Activated CD8-positive, alpha-beta memory T cell treated with anti-CD3 and anti-CD28 coated beads for 24 hours (primary cell): ENCODE data around the gene ATP8A2.
"Not testable (repeated sequence)": the region's sequence is repeated elsewhere in the genome, so short reads cannot be mapped to it uniquely, and the experiment has no call there.

Source experiments
- DNase-seq: peaks from one replicate; pipeline ENCODE4 v3.0.0-alpha.2; 2020

ATP8A2 gene

DNA sequence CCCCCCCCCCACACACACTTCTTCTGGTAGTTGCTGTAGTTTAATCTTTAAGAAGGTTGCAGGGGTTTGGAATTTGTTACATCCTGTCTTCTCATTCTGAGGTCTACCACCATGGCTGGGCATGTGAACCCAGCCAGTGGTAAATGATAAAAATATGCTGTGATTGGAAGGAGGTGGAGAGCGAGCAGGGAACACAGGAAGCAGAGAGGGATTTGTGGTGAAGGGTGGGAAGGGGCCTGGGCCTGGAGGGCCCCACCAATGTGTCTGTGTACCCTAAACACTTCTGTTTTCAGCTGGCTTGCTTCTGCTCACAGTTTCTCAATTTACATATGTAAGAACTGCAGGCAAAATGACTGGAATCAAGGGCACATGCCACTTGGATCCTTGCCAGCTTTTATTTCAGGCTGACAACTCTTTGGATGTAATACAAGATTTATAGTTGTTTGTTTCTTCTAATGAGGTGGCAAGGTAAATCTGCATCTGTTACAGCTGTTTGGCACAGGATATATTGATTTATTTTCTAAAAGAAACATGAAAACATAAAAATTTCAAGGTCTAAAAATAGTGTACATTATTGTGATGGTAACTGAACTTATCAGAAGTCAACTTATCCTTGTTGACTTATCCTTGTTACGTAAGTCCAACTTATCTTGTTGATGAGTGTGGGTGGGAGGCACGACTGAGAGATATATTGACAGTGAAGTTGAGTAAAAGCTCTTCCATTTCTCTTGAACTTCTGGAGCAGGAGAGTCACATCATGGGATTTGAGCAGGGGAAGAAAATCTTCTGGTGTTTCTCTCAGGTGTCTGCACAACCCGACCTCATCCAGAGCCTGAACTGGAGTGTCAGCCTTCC is 366.8 kb downstream of the ATP8A2 start:
- no peak for DNase-seq

DNA sequence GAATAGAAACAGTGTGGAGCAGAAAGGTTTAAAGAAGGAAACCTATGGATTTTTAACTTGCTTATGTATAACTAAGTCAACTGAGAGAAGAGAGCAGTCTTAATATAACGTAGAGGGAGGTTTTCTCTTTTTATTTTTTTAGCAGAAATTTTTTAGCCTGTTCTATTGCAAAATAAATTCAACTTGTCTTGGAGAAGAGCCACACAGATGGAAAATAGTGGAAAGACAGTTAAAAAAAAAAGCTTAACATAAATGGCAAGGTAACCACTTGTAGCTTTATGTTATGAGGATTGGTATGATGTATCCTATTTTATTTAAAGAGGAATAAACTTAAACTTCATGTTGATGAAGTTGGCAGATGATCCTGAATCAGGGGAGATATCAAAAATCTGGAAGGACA is 367.6 kb downstream of the ATP8A2 start:
- DNase-seq: no peak

DNA sequence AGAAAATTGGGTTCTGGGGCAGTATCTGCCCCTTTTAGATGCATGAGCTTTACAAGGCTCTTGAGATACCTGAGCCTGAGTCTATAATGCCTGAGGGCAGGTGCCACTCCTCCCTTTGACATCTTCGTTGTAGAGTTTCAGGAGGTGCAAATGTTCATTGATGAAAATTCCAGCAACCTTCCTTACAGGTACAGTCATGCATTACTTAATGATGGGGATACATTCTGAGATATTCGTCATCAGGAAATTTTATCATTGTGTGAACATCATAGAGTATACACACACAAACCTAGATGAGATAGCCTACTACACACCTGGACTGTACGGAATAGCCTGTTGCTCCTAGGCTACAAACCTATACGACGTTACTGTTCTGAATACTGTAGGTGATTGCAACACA is 370.0 kb downstream of the ATP8A2 start:
- DNase-seq: no peak

DNA sequence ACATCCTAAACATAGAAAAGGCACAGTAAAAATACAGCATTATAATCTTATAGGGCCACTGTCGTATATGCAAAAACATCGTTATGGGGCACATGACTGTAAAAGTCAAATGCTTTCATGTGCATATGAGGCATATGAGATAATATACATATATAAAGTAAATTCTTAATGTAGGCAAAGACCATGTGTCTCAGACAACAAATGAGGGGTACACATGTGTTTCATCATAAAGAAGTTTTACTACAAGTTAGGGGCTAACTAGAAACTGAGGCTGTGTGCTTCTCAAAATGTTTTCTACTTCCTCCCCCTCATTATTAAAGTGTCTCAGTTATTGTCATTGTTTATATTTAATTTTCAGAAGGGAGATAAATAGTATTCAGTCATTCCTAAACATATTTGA is 370.4 kb downstream of the ATP8A2 start:
- DNase-seq: no peak

DNA sequence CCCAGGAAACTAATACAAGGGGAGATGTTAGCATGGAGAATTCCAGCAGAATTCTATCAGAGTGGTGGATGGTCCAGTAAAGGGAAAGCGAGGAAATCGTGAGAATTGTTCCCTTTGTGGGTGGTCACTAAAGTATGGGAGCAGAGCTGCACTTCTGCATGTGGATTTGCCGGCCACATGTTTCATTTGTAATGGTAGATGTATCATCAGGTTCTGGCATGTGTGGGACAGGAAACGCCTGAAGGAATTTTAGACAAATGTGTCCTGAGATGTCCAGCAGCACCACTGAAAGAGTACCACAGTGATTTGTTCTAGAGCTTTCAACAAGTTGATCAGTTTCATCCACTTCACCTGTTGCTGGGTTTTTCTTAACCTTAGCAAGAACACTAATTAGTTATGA is 371.6 kb downstream of the ATP8A2 start:
- no peak for DNase-seq

DNA sequence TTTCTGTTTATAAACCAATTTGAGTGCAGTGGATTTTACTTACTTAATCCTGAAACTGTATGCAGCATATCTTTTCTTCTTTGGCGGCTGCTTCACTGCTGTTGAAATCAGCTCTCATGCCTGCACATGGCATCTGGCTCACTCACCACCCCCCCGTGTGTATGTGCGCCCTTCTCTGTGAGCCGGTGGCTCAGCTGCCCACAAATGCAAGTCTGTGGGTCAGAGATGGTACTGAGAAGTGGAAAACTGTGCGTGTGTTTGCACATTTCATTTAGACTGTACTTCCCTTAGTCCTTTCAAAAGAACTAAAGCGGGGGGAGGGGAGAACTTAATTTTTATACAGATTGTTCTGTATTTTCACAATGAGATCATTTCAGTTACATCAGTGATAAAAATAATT is 372.4 kb downstream of the ATP8A2 start:
- DNase-seq: no peak

DNA sequence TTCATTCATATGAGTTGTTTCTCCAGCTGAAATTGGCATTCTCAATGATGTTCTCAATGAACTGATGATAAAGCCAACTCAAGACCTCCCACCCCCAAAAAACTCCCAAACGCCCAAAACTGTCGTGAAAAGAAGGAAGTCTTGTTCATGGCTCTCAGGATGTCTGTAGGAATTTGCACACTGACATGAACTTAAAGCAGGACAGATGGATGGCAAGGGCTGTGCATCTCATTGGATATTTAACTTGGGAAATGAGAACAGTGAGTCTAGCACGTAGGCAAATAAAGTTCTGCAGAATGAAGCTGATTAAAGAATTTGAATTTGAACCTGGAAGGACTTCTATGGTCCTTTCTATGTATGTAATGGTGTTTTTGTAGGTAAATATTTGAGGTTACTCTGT is 374.4 kb downstream of the ATP8A2 start:
- no peak for DNase-seq

DNA sequence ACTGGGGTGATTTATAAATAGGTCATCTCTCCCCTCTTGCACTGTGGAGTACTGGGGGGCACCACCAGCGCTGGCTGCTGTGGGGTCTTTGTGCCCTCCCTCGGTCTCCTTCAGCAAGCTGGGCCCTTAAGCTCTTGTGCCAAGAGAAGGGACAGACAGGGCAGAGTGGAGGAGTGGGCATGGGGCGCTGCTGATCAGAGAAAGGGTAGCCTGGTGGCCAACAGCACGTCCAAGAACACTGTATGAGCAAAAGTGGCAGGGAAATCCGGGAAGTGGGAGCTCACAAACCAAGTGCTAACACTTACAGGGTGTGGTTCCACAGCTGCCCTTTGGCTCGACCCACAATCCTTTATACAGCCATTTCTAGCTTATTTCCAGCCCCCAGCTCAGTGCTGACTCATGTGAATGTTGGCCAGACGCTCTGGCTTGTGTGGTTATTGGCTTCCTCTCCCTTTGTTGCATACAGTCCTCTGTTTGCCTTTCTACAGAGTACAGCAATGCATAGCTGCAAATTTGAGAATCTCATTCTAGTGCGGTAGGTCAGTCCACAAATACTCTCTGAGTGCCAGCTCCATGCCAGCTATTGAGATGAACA is 381.3 kb downstream of the ATP8A2 start:
- DNase-seq: no peak

DNA sequence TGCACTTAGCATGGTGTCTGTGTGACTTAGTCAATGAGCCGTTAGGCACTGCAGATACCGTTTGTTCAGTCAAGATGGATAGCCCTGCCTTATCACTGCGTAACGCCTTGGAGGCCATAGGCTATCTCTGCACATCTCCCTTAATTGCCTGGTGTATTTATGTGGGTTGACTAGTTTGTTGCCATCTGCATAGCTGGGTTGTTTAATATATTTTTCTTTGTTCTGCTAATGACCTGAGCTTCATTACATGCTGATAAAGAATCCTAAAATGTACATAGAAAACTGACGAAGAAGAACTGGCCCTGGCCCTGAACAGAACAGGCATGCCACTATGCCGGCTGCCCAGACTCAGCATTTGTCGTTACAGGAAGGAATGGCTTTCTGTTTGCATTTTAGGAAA is 382.2 kb downstream of the ATP8A2 start:
- DNase-seq: no peak

DNA sequence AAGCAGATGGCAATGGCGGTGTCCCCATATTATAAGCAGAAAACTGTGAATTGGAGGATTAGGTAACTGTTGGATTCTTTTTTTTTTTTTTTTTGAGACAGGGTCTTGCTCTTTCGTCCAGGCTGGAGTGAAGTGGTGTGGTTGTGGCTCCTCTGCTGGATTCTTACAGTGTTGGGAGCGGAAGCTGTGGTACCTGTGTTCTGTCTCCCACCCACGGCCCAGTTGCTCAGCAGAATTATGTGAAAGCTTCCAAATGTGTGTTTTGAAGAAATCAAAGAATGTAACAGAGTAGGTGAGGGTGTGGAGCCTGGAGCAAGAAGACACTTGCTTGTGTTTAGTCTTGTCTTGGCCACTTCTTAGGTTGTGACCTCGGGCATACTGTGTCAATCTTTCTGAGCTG is 384.5 kb downstream of the ATP8A2 start:
- no peak for DNase-seq

DNA sequence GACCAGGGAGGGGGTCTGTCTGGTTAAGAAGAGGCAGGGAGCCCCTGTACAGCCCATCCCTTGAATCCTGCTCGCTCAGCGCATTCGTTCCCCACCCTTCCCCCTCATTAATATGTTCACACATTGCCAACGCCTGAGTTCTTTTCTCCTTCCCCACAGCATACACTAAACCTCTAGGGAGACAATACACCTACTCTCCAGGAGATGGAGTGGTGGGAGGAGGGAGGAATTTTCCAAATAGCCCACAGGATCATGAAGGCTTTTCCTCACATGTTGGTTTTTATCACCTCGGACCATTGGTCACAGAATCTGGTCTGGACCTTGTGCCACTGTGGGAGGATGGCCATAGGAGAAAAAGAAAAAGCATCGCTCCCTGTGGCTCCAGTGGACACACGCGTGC is 385.1 kb downstream of the ATP8A2 start:
- no peak for DNase-seq

DNA sequence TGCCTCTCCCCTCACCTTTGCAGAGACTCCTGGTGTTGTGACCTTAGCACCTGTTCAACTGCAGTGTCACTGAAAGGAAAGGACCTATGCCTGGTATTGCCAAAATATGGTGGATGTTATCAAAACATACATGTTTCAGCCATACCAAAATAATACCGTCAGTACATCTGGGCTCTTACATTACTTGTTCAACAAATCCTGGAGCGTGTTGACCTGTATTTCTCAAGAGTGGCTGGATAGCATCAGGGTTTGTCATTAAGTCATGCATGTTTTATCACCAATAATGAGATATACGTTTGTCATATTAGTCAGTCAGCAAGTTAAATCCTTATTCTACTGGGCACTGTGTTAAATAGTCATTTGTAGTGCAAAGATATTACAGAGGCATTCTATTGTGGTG is 389.3 kb downstream of the ATP8A2 start:
- no peak for DNase-seq

DNA sequence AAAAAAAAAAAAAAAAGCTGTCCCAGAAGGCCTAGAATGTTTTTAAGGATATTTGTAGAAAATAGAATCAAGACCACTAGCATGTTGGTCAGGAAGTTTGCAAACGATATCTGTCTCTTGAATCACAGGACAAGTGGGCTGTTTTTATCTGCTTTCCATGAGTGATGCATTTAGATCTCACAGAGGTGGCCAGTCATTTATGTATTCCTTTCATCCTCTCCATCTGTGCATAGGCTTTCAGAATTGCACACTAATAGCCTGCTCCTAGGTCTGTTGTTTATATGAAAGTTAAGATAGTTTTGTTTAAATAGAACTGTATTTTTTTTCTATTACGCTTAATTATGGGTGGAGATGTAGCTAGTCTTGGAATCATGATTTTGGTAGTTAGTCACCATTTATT is 390.5 kb downstream of the ATP8A2 start:
- DNase-seq: no peak

DNA sequence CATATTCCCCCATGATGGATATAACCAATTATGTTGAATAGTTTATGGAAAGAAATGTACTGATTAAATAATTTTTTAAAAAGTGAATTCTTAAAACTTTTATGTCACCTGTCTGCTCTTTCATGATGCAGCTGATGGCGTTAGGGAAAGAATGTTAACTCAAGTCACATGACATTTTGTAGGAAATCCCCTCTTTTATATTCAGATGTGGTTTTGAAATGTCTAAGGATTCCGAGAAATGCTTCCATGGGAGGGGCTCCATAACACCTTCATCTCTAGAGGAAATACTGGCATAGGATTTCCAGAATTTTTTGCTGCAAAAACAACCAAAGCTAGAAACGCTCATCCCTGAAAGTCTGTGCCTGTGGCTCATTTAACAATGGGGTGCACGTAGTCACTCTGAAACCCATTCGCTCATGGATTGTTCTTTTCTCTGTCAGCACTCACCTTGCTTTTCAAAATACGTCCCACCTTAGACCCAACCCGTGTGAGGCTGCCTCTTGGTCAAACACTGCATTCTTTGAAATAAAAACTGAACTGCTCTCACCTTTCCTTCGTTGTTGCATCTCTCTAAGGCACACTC is 391.1 kb downstream of the ATP8A2 start:
- DNase-seq: no peak

DNA sequence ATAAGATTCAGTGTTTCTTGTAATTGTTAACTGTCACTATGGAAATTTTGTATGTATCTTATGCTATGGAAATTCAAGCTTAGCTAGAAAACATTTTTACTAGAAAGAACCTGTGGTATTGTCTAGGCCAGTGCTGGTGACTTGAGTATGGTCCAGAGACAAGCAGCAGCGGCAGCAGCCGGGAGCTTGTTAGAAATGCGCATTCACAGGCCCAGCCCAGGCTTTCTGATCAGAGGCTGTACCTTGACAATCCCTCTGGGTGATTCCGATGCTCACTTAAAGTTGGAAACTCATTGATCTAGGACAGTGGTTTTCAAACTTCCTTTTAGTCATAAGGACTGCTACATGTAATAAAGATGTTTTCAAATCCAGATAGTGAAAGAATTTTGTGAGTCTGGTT is 392.6 kb downstream of the ATP8A2 start:
- no peak for DNase-seq

DNA sequence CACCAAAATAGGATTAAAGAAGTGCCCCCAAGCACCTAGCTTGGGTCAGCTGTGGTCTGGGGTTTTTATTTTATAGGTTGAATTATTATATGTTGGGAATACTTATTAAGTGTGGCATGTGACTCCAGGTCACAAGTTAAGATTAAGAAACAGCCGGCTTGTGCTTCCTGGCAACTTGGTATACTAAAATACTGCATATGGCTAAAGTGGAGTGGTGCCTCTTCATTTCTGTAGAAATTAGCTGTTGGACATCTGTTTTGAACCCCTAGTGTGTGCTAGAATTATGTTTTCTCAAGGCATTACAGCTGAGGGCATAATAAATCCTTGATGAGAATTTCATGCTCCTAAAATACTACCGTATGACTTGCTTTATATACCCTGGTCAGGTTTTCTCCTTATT is 393.5 kb downstream of the ATP8A2 start:
- DNase-seq: no peak

DNA sequence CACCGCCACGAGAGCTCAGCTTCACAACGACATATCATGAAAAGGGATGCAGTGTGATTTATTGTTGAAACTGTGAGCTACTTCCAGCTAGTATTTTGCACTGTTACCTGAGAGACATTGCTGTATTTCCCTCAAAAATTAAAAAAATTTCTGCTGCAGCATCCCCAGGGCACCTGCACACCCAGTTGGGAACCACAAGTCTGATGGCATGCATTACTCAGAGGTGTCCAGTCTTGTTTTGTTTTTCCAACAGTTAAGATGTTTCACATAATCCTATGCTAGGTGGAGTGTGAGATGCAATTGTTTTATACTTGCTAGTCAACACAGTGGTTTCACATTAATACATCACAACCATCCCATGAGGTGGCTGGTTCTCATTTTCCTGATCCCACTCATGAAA is 394.8 kb downstream of the ATP8A2 start:
- DNase-seq: no peak

DNA sequence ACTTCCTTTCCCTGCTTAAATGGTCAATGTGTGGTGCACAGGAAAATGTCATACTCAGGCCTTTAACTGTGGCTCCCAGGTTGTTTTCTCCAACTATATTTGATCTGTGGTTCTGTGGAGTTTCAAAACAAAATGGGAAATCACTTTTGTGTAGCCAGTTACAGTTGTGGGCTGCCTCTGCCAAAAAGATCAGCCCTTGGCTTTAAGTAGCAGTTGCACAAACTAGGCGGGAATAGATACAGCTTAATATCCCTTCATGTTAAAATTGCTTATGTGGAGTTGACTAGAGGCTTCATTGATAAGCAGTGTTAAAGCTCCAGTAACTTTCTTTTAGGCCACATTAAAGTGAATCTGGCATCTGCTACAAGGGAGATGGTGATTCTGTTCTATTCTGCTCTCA is 395.2 kb downstream of the ATP8A2 start:
- no peak for DNase-seq

DNA sequence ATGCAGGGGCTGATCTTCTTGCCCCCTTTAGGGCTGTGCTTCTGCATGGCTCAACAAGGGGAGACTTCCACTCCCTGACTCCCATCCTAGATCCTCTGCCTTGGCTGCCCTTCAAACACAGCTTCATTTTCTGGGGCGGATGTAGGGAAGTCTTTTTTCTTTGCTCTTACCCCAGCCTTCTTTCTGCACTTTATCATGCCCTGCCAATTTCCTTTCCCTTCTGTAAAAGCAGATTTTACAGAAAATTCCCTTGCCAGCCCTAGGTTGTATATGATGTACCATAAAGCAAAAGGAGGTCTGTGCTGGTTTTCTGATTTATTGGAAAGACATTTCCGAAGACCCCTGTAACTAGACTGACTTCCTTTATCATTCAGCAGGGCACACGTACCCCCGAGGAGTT is 396.6 kb downstream of the ATP8A2 start:
- no peak for DNase-seq

DNA sequence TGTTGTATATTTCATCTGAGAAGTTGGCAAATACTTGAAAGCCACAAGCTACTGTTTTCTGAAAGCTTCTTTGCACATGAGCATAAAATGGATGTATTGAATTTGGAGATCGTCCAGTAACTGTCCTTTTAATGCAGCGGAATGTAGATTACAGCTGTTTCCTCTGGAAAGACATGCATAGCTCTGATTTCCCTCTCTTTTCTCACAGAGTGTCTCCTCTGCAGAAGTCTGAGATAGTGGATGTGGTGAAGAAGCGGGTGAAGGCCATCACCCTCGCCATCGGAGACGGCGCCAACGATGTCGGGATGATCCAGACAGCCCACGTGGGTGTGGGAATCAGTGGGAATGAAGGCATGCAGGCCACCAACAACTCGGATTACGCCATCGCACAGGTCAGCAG is 397.1 kb downstream of the ATP8A2 start:
- no peak for DNase-seq

DNA sequence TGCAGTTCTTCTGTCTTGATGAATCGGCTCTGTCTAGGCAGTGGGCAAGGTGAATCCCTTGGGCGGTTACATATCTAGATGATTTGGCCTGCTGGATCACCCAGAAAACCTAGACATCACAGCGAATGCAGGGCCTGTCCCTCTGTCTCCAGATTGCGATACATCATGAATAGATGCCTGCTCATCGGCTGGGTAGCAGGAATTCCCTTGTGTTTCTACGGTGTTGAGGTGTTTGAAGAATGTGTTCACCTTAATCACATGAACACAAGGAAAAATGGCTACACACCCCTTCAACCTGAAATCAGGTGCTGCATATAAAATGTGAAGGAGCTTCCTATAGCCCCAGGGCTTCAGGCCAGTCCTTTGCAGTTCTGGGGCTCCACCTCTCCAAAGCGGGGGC is 398.8 kb downstream of the ATP8A2 start:
- no peak for DNase-seq

DNA sequence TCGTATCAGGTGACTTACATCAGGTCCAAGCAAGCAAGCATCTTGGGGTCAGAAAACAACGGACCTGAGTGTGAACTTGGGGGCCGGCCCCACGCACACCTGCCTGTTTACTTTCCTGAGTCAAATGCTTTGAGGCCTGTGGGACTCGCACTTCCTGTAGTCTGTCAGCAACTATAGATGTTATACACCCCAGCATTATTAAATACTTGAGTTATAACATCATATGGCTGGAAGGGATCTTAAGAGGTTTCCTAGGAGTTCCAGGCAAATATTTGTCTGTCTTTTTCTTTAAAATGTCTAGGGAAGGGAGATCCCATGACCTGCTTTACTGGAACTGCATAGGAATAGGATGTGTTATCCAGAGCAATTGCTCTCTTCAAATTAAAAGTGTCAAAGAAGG is 399.4 kb downstream of the ATP8A2 start:
- no peak for DNase-seq

DNA sequence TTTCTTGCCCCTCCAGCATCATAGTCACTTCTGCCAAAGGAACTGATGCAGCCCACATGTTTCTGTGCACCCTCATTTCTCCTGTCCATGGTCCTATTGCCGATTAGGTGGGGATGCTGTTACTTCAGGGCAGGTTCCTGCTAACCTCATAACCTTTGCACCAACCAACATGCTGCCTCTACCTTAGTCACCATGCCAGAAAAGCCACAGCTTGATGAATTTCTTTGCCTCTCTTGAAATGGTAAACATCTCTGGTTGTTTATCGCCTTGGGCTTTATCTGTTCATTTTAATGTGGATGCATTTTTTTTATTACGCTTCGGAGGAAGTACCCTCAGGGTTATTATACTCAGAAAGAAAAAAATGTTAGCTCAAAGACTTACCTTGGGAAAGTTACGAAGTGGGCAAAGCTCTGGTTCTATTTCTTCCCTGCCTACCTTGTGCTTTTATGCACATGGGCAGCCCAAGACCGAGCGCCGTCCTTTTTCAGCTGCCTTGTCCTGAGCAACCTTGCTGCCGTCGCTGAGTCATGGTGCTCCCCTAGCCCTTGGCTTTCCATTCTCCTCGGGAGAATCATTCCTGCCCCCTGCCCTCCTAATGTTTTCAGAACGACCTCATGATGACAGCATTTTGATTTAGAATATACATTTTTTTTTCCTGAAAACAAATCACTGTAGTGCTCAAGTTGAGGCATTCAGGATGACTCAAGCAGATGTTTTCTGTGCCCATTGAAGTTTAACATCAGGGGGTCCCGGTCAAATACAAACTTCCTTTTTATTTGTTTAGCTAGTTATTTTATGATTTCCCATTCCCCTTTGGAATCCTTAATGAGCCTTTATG is 400.1 kb downstream of the ATP8A2 start:
- DNase-seq: no peak

DNA sequence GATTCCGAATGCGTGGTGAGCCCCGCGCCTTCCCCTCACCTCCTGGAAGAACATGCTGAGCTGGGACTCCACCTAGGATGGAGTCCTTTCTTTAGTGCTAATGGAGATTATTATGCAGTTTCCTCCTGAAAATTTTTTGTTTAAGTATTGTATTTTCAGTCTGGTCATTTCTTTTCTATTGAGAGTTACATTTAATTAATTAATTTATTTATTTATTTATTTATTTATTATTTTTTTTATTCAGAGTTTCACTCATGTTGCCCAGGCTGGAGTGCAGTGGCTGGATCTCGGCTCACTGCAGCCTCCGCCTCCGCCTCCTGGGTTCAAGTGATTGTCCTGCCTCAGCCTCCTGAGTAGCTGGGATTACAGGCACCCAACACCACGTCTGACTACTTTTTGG is 400.8 kb downstream of the ATP8A2 start:
- DNase-seq: not testable (repeated sequence)
